Uterus (tissue), 4 donors: ENCODE data around the gene ECHDC1. TPM values are rescaled to one million over a fixed set of nuclear protein-coding genes. Genes with fewer than 3 reads are reported as not detected.

Source experiments
- DNase-seq, 2 donors: peaks; one replicate each; pipeline ENCODE4 v3.0.0-alpha.2; 2019 to 2020
- H3K27ac ChIP-seq, 2 donors: fragments of 200-600 bp; sonication (generic); 1 replicate in 1 of 2; 2 replicates in 1 of 2; pipeline ENCODE4 v1.5.1; 2016 to 2018
- H3K27me3 ChIP-seq, 2 donors: fragments of 200-600 bp; sonication (generic); one replicate each; pipeline ENCODE4 v1.5.1; 2018 to 2019; ENCODE audit warnings: control low read depth in 1 of 2
- H3K36me3 ChIP-seq, 2 donors: fragments of 200-600 bp; sonication (generic); one replicate each; pipeline ENCODE4 v1.5.1; 2019; ENCODE audit warnings: control low read depth in 1 of 2
- H3K4me1 ChIP-seq, 2 donors: fragments of 200-600 bp; sonication (generic); one replicate each; pipeline ENCODE4 v1.5.1; 2018 to 2019; ENCODE audit warnings: control low read depth in 1 of 2
- H3K4me3 ChIP-seq, 2 donors: fragments of 200-600 bp; sonication (generic); 1 replicate in 1 of 2; 2 replicates in 1 of 2; pipeline ENCODE4 v1.5.1; 2018 to 2019; ENCODE audit warnings: mild to moderate bottlenecking in 1 of 2
- H3K9me3 ChIP-seq, 2 donors: fragments of 200-600 bp; sonication (generic); one replicate each; pipeline ENCODE4 v1.5.1; 2019; ENCODE audit warnings: control low read depth in 1 of 2
- CTCF ChIP-seq, 4 experiments: fragments of 200-600 bp in 2 of 4; fragments of 450-650 bp in 2 of 4; sonication (generic) in 2 of 4; IDR thresholded peaks; one replicate each; pipeline ENCODE4 v1.5.1; 2016 to 2019; ENCODE audit warnings: antibody characterized with exemption in 4 of 4, mild to moderate bottlenecking in 2 of 4, moderate library complexity in 1 of 4
- POLR2A ChIP-seq, 2 donors: fragments of 450-650 bp; IDR thresholded peaks; one replicate each; pipeline ENCODE4 v1.6.1; 2016; ENCODE audit warnings: antibody characterized with exemption in 2 of 2, mild to moderate bottlenecking in 1 of 2, moderate library complexity in 1 of 2
- intact Hi-C: fragments of 100-400 bp; cut with DNase I; formaldehyde crosslinking; loops from one replicate; pipeline ENCODE4 v1.15.1; 2023; ENCODE audit warnings: low total_unique reads
- total RNA-seq, 4 donors: library from RNA; depleted of rRNA in 3 of 4; stranded (reverse); fragments of >200 nt in 3 of 4; gene quantifications; one replicate each; pipeline versions ENCODE4 v1.1.0 to v1.2.4, GENCODE V29; 2014 to 2023
- donor health status: DM: yes; HTN: yes; CAD: no.

ECHDC1 gene
- total RNA-seq, 4 donors from 2014 or later, result 7.4 to 109 (median 18.5) TPM

- DNase-seq, result no peak
- H3K9me3 ChIP-seq, result no peaks in the 10 kb centered on the region
- no peaks in the 10 kb centered on the region for H3K27me3 ChIP-seq
- H3K4me1 ChIP-seq, result no peaks in the 10 kb centered on the region
- no peak overlapping the region for H3K27ac ChIP-seq
- no peak overlapping the region for H3K4me3 ChIP-seq
- intact Hi-C loops, result no loop called here
- H3K36me3 ChIP-seq, result no peaks in the 10 kb centered on the region
- TF ChIP-seq POLR2A (IDR thresholded peaks at IDR 0.05) (no peak), CTCF (IDR thresholded peaks at IDR 0.05) (no peak)
Observed at GRCh38 chr6:127272576-127272975, 70.8 kb downstream of the ECHDC1 start.

DNA sequence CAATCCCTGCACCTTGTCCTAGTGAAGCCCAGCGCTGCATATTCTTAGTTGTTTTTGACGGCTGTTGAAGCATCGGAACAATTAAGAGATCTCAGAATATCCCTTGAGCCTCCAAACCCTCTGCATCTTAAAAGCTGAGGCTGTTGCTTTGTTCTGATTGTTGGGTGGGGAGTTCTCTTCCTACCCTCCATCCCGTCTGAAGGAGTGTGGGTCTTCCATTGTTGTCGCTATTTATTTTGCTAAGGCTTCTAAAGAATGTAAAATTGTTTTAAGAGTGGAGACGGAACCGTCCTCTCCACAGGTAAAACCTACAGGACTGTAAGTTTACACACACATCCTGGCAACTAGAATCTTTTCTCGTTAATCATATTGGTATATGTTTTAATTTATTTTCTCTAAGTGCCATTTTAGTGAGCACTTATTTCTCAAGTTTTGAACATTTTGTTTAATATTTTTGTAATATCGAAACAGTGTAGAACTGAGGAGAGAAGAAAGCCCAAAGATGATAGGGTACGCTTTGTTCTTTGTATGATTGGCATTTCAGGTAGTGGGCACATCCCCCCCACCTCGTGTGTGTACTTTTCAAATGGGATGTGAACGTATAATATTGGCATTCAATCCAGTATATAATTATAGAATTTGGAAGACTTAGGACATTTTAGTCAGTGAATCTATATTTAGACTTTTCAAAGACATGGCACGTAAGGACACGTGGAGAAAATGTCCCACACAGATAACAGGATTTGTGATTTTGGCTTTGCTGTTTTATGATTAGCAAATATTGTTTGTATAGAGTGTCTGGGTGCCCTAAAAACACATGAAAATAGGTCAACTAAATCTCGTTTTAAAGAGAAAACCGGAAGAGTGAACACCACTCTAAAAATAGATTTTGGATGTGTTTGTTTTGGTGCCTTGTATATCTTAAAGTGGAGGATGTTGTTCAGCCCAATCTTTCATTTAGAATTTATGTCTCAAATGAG, 75.5 kb downstream of the ECHDC1 start:
- DNase-seq, result no peak
- no peaks in the 10 kb centered on the region for H3K4me1 ChIP-seq
- H3K4me3 ChIP-seq, result peak overlapping the region; percentile 62 to 72
- H3K36me3 ChIP-seq, result no peaks in the 10 kb centered on the region
- H3K27me3 ChIP-seq, result no peaks in the 10 kb centered on the region
- no peaks in the 10 kb centered on the region for H3K9me3 ChIP-seq
- no peak for TF ChIP-seq POLR2A (IDR thresholded peaks at IDR 0.05)
- TF ChIP-seq CTCF (IDR thresholded peaks at IDR 0.05), result no peak
- H3K27ac ChIP-seq, result peak overlapping the region; percentile 96 to 97
- intact Hi-C loops, result no loop called here

DNA sequence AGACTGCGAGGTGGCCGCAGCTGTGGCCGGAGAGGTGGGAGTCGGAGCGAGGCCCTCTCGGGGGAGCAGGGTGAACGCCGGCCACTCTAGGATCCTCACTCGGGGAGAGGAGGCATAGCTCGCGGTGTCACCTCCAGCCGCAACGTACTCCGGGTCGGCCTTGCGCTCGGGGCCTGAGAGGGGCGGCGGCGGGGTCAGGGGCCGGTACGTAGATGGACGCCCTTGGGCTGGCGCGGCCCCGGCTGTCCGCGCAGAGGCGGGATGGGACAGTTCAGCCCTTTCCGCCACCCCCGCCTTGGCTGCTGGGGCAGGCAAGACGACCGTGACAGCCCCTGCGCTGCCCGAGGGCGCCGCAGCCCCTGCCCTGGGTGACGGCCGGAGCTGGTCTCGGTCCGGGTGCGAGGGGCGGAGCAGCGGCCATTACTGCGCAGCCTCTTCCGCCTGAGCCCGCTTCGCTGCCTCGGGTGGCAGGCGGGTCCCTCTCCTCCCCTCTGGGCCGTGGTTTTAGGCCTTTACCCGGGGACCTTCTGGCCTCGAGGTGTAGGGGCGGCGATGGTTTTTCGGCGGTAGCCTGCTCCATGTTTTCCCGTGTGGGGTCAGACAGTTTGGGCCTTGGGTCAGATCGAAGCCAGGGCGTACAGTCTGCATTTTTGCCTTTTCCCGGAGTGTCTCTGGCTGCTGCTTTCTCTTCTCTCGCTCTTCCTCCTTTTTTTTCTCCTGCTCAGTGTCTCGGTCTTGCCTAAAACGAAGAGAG, 76.3 kb downstream of the ECHDC1 start:
- Histone ChIP-seq H3K36me3 (no peaks in the 10 kb centered on the region), H3K4me1 (no peaks in the 10 kb centered on the region), H3K9me3 (no peaks in the 10 kb centered on the region), H3K27me3 (no peaks in the 10 kb centered on the region), H3K4me3 (peak overlapping the region; percentile 62 to 72), H3K27ac (peak overlapping the region; percentile 96 to 97)
- peak; percentile 40 to 52 for DNase-seq
- no peak for TF ChIP-seq CTCF (IDR thresholded peaks at IDR 0.05)
- peak; percentile 86 to 94 for TF ChIP-seq POLR2A (IDR thresholded peaks at IDR 0.05)
- intact Hi-C loops, result no loop called here

- peak within 1 kb of the TSS; percentile 62 to 72 for H3K4me3 ChIP-seq
- peak within 1 kb of the TSS; percentile 96 to 97 for H3K27ac ChIP-seq
- TF ChIP-seq CTCF (IDR thresholded peaks at IDR 0.05) (peak; percentile 67 to 85 (median 79)), POLR2A (IDR thresholded peaks at IDR 0.05) (no peak)
- H3K36me3 ChIP-seq, result no peaks in the 10 kb centered on the region
- intact Hi-C loops, result no loop called here
- no peaks in the 10 kb centered on the region for H3K27me3 ChIP-seq
- H3K9me3 ChIP-seq, result no peaks in the 10 kb centered on the region
- peak; percentile 82 to 85 for DNase-seq
- no peaks in the 10 kb centered on the region for H3K4me1 ChIP-seq
Observed at GRCh38 chr6:127266178-127266891, 77.1 kb downstream of the ECHDC1 start, which contains the start of gene RNF146. RNF146 (plus strand) TSS chr6:127266864; CDS start chr6:127280339, 13,475 bp downstream.
